ENCODE measurements around the gene GPR137B.

DNA sequence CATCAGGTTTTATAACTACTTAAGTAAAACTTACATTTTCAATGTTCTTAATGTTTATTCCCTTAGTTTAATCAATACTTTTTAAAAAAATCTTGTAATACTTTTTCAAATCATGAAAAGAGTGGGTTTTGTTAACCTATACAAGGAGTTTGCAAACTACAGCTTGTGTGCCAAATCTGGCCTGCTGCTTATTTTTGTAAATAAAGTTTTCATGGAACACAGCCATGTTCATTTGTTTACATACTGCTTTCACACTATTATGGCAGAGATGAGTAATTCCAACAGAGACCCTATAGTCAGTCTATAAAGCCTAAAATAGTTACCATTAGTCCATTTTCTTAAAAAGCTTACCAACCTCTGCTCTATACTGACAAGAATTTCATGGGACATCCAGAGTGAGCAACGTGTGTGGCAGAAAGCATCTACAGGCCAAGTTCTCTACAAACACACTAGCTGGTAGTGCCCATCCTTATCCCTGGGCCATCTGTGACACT, 96.8 kb downstream of the GPR137B start:
- TF ChIP-seq, protein P1, sequence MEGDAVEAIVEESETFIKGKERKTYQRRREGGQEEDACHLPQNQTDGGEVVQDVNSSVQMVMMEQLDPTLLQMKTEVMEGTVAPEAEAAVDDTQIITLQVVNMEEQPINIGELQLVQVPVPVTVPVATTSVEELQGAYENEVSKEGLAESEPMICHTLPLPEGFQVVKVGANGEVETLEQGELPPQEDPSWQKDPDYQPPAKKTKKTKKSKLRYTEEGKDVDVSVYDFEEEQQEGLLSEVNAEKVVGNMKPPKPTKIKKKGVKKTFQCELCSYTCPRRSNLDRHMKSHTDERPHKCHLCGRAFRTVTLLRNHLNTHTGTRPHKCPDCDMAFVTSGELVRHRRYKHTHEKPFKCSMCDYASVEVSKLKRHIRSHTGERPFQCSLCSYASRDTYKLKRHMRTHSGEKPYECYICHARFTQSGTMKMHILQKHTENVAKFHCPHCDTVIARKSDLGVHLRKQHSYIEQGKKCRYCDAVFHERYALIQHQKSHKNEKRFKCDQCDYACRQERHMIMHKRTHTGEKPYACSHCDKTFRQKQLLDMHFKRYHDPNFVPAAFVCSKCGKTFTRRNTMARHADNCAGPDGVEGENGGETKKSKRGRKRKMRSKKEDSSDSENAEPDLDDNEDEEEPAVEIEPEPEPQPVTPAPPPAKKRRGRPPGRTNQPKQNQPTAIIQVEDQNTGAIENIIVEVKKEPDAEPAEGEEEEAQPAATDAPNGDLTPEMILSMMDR (conservative IDR thresholded peaks at IDR 0.05; ENCODE audit: low read depth, low read length), result no peak
- TF ChIP-seq EZH2 (IDR thresholded peaks at IDR 0.05; ENCODE audit: borderline replicate concordance, low read depth, low read length, poor library complexity, severe bottlenecking), result no peak

All from A673 (cell line).